Cerebellar nuclear complex (tissue), 1 donor: ENCODE measurements around the gene JARID2.
A peak's percentile ranks its signal among the peaks of the same experiment; 100 is the strongest.

ENCODE experiments used
- DNase-seq, 2 experiments: peaks; one replicate each; lab custom pipeline; 2025; lab: John Stamatoyannopoulos, UW

JARID2 gene

GRCh38 chr6:15462717-15463525 is 217.1 kb downstream of the JARID2 start:
- no peak for DNase-seq

- no peak for DNase-seq
Measured at GRCh38 chr6:15464211-15464725, 218.4 kb downstream of the JARID2 start.

- DNase-seq = no peak
Measured at GRCh38 chr6:15465212-15465611, 219.3 kb downstream of the JARID2 start.

- no peak for DNase-seq
Measured at GRCh38 chr6:15470746-15471145, 224.9 kb downstream of the JARID2 start.

GRCh38 chr6:15472621-15473020 is 226.8 kb downstream of the JARID2 start:
- no peak for DNase-seq

- no peak for DNase-seq
Measured at GRCh38 chr6:15473174-15473573, 227.3 kb downstream of the JARID2 start.

- no peak for DNase-seq
Measured at GRCh38 chr6:15473741-15474161, 227.9 kb downstream of the JARID2 start.

GRCh38 chr6:15474196-15474595 is 228.3 kb downstream of the JARID2 start:
- no peak for DNase-seq

GRCh38 chr6:15475261-15475660 is 229.4 kb downstream of the JARID2 start:
- no peak for DNase-seq

GRCh38 chr6:15475872-15476271 is 230.0 kb downstream of the JARID2 start:
- no peak for DNase-seq

- DNase-seq = no peak
Measured at GRCh38 chr6:15476631-15477380, 230.9 kb downstream of the JARID2 start.

GRCh38 chr6:15477746-15478145 is 231.9 kb downstream of the JARID2 start:
- DNase-seq = no peak

- peak; percentile 30 to 59 for DNase-seq
Measured at GRCh38 chr6:15479761-15480160, 233.9 kb downstream of the JARID2 start.

GRCh38 chr6:15480525-15480924 is 234.7 kb downstream of the JARID2 start:
- DNase-seq = no peak

- no peak for DNase-seq
Measured at GRCh38 chr6:15481390-15482291, 235.8 kb downstream of the JARID2 start.

GRCh38 chr6:15483060-15483459 is 237.2 kb downstream of the JARID2 start:
- no peak for DNase-seq

GRCh38 chr6:15484140-15484539 is 238.3 kb downstream of the JARID2 start:
- peak in 1 of 2 experiments; percentile 36 for DNase-seq

- DNase-seq = no peak
Measured at GRCh38 chr6:15484821-15485220, 239.0 kb downstream of the JARID2 start.

GRCh38 chr6:15485936-15486335 is 240.1 kb downstream of the JARID2 start:
- no peak for DNase-seq

GRCh38 chr6:15487262-15487661 is 241.4 kb downstream of the JARID2 start:
- no peak for DNase-seq

- DNase-seq = no peak
Measured at GRCh38 chr6:15489261-15489962, 243.5 kb downstream of the JARID2 start.
